NB4 (cell line): ENCODE data around the gene NKX2-3.

Experiments used
- DNase-seq: peaks from one replicate; pipeline ENCODE4 v3.0.0; 2010; ENCODE audit warnings: low read depth
- H3K4me3 ChIP-seq: one replicate; pipeline ENCODE4 v1.5.1; 2011; ENCODE audit warnings: mild to moderate bottlenecking, low read depth, low read length, moderate library complexity
- CTCF ChIP-seq: IDR thresholded peaks from one replicate; pipeline ENCODE4 v1.5.1; 2012; ENCODE audit warnings: low read depth, low read length
- MAX ChIP-seq: IDR thresholded peaks from 2 replicates; pipeline ENCODE4 v1.6.1; 2011; ENCODE audit warnings: low read depth, low read length
- MYC ChIP-seq: IDR thresholded peaks from 2 replicates; pipeline ENCODE4 v1.6.1; 2011; ENCODE audit warnings: low read depth, low read length
- POLR2A ChIP-seq: IDR thresholded peaks from 2 replicates; pipeline ENCODE4 v1.6.1; 2011; ENCODE audit warnings: mild to moderate bottlenecking; ENCODE audit not compliant: insufficient read length; ENCODE audit errors: extremely low read depth

The NKX2-3 gene

GRCh38 chr10:99525897-99526296 is 6.8 kb upstream of the NKX2-3 start:
- H3K4me3 ChIP-seq = no peak overlapping the region
- DNase-seq = no peak
- TF ChIP-seq MAX (no peak), POLR2A (no peak), CTCF (no peak), MYC (no peak)

GRCh38 chr10:99526861-99527504 is 5.8 kb upstream of the NKX2-3 start:
- no peak overlapping the region for H3K4me3 ChIP-seq
- no peak for DNase-seq

GRCh38 chr10:99527526-99528493 is 4.9 kb upstream of the NKX2-3 start:
- DNase-seq = no peak
- no peak for TF ChIP-seq MAX
- no peak for TF ChIP-seq POLR2A
- no peak overlapping the region for H3K4me3 ChIP-seq

More at GRCh38 chr10:99526861-99527504, 5.8 kb upstream of the NKX2-3 start:
- no peak for TF ChIP-seq CTCF
- no peak for TF ChIP-seq MYC
- no peak for TF ChIP-seq POLR2A
- no peak for TF ChIP-seq MAX

GRCh38 chr10:99528494-99529441 is 4.0 kb upstream of the NKX2-3 start:
- no peak overlapping the region for H3K4me3 ChIP-seq
- no peak for DNase-seq
- TF ChIP-seq POLR2A (no peak), MYC (no peak), MAX (no peak), CTCF (no peak)

- no peak overlapping the region for H3K4me3 ChIP-seq
- no peak for DNase-seq
- TF ChIP-seq POLR2A = no peak
These were observed 3.1 kb upstream of the NKX2-3 start for GRCh38 chr10:99529591-99530107.
